ENCODE data around the gene ZFAND6.

ZFAND6 gene

GRCh38 chr15:80152180-80152895 is 92.9 kb downstream of the ZFAND6 start:
- peak; percentile 78 for DNase-seq

- peak; percentile 40 for DNase-seq
These were observed 93.7 kb downstream of the ZFAND6 start, which contains the start of gene FAH for GRCh38 chr15:80152896-80153876. FAH (plus strand) TSS chr15:80152999; CDS start chr15:80153055, 56 bp downstream.

GRCh38 chr15:80153900-80154299 is 94.4 kb downstream of the ZFAND6 start:
- peak; percentile 22 for DNase-seq

DNA sequence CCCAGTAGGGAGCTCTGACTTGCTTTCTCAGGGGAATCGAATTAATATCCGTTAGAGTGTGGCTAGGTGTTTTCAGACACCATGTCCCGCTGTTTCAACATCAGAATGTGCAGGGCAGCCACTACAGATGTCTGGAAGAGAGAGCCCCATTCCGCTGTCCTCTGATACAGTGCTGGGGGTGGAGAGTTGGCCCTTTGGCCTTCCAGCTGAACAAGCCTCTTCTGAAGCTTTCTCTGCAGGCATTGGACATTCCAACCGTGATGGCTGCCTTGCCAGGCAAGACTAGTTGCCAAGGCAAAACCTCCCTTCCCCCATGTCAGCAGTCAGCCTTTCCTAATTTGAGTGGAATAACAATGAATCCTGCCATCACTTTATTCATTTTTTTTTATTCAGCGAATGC is 94.9 kb downstream of the ZFAND6 start:
- DNase-seq: no peak

- no peak for DNase-seq
These were observed 95.5 kb downstream of the ZFAND6 start for GRCh38 chr15:80155001-80155377.

DNA sequence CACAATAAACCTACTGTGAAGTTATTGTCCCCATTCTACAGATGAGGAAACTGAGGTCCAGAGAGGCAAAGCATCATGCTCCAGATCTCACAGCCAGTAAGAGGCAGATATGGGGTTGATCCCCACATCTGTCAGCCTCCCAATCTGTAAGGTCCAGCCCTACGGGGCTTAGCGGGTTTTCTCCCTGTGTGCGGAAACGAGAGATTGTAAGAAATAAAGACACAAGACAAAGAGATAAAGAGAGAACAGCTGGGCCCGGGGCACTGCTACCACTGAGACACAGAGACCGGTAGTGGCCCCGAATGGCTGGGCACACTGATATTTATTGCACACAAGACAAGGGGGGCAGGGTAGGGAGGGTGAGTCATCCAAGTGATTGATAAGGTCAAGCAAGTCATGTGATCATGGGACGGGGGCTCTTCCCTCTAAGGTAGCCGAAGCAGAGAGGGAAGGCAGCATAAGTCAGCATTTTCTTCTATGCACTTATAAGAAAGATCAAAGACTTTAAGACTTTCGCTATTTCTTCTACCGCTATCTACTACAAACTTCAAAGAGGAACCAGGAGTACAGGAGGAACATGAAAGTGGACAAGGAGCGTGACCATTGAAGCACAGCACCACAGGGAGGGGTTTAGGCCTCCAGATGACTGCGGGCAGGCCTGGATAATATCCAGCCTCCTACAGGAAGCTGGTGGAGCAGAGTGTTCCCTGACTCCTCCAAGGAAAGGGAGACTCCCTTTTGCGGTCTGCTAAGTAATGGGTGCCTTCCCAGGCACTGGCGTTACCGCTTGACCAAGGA is 96.1 kb downstream of the ZFAND6 start:
- DNase-seq: peak; percentile 34

- DNase-seq: no peak
These were observed 96.8 kb downstream of the ZFAND6 start for GRCh38 chr15:80156176-80156720.

DNA sequence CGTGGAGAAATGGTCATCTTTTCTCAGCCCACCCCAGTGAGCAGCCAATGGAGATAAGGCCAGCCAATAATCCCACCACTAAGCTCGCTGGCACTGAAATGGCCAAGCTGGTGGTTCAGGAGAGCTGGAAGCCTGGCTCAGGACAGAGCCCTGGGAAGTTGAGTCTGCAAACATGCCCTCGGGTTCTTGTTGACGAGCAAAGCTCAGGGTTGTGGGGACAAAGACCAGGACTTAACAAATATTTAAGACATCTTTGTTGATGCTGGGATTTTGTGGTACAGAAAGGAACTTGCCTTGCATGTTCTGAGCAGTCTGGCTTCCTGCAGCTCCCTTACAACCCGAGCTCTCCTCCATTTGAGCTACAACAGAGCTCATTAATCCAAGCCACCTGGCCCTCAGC is 97.7 kb downstream of the ZFAND6 start:
- DNase-seq: no peak

DNA sequence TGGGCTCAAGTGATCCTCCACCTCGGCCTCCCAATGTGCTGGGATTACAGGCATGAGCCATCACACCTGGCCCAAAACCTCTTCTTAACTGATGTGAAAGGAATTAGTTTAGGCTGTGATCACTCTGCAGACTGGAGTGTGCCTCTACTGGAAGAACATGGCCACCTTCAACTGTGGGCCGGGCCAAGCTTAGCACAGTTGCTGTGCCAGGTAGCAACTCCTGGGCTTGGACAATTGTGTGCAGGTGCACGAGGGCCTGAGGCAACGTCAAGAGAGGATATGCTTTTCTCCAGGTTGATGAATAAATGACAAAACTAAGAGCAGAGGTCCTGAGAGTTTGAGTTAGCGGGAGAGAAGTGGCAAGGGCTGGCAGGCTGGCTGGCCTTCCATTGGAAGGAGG is 99.8 kb downstream of the ZFAND6 start:
- no peak for DNase-seq

DNA sequence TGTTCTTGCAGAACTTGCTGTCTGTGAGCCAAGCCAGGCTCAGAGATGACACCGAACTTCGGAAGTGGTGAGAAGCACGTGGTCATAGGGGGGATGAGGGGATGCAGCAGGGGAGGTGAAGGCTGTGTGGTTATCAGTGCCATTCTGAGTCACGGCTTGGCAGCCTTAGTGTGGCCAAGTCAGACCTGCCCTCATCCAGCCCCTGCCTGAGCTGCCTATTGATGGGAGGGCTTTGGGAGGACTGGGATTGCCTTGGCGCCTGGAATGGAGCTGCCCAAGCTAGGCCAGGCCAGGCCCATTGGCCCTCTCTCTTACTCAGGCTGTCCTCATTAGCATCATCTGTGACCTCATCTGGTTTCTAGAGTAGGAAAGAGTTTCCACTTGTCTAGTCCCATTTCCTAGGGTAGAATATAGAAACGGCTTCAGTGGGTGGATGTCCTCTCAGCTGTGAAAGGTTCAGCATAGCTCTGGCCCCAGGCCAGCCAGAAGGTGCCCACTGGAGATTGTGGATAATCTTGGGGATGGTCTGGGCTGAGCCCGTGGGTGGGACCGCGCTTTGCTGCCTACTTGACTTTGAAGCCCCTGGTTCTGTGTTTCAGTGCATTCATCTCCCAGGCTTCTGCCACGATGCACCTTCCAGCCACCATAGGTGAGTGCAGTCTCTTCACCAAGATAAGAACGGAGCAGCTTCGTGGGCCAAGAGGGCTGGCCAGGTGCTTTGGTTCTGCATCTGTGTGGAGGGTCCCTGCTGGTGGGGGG is 100.5 kb downstream of the ZFAND6 start:
- DNase-seq: peak; percentile 30

DNA sequence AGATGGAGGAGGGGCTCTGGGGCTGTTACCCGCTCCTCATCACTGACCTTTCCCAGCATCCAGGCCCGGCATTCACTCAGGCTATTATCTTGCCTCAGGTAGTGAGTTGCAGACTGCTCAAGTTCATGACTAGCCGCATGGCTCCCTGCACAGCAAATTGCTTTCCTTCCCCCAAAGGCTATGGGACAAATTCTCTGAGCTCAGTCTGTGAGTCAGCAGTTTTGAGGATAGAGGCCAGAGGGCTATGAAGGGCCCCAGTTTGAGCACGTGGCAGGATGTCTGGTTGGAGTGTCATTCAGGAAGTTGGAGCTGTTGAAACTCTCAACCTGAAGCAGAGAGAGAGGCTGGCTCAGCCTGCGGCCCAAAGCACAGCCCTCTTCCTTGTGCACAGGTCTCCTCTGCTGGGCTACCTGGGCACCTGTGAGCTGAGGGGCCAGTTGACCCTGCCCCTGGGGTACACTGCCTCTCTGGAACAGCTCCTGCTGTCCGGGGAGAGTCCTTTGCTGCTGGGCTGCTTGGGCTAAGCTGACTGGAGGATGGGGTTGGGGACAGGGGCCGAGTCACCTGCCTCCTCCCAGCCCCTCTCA is 101.2 kb downstream of the ZFAND6 start:
- DNase-seq: peak; percentile 94

DNA sequence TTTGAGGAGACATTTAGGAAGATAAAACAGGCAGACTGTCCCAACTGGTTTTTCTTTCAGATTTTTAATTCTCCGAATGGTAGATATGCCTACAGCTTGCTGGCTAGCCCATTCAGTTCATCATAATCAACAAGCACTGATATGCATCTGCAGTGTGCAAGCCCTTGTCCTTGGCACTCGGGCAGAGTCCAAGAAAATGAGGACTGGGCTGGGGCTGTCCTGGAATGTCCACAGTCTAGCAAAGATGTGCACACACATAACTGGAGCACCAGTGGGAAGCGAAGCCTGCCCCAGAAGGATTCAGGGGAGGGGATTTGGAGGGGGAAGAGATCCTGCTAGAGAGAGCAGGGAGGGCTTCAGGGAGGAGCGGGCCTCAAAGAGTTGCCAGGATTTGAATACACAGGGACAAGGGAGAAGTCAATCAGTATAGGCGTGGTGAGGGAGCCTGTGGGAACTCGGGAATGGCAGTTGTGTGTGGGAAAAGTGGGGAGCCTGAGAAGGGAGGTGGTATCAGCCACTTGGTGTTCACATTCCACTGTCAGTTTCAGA is 102.1 kb downstream of the ZFAND6 start:
- DNase-seq: no peak

GRCh38 chr15:80162059-80162554 is 102.6 kb downstream of the ZFAND6 start:
- no peak for DNase-seq

DNA sequence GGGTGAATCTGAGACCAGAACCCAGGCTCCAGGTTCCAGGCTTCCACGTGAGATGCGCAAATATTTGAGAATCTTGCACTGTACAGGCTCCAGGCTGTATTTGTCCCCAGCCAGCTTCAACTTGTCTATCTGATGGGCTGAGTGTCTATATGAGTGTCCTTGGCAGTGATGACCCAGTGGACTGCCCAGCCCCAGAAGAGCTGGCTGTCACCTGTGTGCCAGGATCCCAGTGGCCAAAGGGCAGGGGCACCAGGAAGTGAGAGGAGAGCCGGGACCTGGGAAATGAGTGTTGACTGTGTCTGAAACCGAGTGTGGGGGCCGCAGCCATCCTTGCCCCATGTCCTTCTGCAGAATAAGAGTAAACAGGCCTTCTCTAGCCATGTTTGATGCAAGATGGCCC is 103.7 kb downstream of the ZFAND6 start:
- DNase-seq: no peak

- no peak for DNase-seq
These were observed 104.4 kb downstream of the ZFAND6 start for GRCh38 chr15:80163897-80164296.

- DNase-seq: no peak
These were observed 108.5 kb downstream of the ZFAND6 start for GRCh38 chr15:80167936-80168335.

DNA sequence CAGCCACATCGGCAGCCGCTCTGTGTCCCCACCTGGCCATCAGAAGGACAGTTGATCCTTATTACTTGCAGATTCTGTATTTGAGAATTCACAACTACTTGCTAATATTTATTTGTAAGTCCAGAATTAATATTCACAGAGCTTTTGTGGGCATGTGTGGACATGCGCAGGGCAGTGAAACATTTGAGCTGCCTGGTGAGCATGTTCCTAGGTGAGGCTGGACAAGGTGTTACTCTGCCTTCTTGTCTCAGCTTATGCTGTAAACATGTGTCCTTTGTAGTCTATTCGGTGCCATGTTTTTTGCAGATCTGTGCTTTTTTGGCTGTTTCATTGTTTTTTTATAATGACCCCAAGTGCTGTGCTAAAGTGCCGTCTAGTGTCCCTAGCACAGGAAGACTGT is 108.9 kb downstream of the ZFAND6 start:
- no peak for DNase-seq

DNA sequence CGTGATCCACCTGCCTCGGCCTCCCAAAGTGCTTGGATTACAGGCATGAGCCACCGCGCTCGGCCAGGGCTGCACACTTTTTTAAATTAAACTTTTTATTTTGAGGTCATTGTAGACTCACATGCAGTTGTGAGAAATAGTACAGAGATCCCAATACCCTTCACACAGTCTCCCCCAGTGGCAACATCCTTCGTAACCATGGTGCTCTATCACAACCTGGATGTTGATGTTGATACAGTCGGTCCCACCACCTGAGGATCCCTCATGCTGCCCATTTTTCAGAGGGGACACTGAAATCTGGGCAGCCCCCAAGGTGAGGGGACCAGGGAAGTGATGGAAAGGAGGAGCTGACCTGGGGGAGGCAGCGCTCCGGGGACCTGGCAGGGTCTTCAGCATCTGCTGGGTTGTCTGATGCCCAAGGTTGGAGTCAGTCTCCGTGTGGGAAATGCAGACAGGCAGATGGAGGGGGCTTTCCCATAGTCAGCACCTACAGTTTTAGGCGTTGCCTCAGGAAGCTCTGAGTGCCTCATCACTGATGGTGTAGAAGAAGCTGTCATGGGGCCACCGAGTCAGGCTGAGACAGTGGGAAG is 110.4 kb downstream of the ZFAND6 start:
- no peak for DNase-seq

- no peak for DNase-seq
These were observed 111.1 kb downstream of the ZFAND6 start for GRCh38 chr15:80170596-80170995.

DNA sequence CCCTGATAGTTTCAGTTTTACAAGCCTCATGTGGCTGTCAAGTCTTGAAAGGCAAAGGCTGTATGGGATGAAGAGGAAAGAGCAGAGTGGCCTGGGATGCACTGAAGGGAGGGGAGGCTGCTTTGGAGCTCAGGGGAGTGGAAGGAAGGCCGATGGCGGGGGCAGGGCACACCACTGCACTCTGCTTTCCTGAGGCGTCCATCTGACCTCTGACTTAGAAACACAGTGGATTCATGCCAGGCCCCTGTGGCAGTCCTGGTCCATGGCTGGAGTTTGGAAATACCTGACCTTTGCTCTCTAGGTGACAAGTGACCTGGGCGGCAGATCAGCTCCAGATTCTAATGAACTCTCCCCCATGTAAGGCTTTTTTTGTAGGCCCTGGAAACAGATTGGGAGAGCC is 112.3 kb downstream of the ZFAND6 start:
- no peak for DNase-seq

- no peak for DNase-seq
These were observed 112.9 kb downstream of the ZFAND6 start for GRCh38 chr15:80172401-80172800.

All from inflammatory macrophage treated with lipopolysaccharide for 4 hours (primary cell).